ENCODE data around the gene ADAM29.

GRCh38 chr4:174935607-174936006 lies 17.4 kb downstream of the ADAM29 start:
- TF ChIP-seq CTCF (IDR thresholded peaks at IDR 0.05) (no peak), EZH2 (IDR thresholded peaks at IDR 0.05) (no peak), EZH2phosphoT487 (IDR thresholded peaks at IDR 0.05) (no peak)

Measured in neural progenitor cell (in vitro differentiated cells).